ENCODE results near the gene KRT12.

Gene KRT12

DNA sequence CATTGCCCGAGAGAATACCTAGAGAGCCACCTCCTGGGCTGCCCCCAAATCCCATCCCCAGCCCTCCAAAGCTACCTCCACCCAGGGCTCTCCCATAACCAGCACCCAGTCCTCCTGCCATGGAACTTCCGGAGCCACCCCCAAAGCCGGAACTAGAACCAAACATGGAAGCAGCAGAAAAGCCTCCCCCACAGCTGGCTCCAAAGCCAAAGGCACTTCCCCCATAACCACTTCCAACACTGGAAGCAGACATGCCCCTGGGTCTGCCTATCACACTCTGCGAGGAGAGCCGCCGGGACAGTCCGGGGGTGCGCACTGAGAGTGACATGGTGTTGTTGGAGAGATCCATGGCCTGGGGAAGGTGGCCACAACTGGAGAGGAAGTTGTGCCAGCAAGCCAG is at the start of gene KRT12:
Gene KRT12, minus strand, starts transcription at position 386 of the 400 bp plus-strand sequence. Its CDS starts 37 bp downstream, at position 349.
- DNase-seq = no peak

DNA sequence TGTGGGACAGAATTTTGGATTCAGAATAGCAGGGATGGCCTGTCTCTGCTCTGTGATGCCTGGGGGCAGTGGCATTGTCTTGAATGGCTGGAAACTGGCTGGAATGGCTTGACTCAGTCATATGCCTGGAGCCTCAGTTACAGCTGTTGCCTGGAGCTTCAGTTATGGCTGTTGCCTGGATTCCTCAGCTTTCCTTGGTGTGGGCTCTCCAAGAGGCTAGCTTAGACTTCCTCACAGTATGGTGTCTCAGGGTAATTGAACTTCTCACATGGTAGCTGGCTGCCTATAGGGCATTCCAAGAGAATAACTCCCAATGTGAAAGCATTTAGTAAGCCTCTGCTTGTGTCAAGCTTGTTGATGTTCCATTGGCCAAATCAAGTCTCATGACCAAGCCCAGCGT is 49.3 kb upstream of the KRT12 start:
- no peak for DNase-seq

DNA sequence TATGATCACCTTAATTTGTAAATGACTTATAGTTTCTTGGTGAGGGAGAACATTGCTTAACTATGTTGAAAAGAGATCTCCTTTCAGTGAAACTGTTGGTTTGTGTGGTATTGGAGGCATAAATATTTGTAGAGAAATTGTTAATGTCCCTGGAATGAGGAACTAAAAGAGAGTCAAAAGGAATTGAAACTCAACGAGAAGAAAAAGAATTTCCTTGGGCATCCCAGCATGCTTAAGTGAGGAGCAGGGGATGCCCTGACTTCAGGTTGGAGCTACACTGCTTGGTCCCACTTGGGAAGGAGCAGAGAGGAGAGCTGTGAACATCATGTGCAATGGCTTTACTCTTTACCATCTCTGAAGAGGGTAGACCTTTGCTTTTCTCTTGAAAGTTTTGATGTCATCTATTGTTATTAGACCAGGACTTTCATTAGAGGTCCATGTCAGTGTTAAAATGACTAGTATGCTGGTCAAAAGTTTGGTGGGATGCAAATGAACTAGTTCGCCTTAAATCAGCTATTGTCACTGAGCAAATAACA is 48.8 kb upstream of the KRT12 start:
- DNase-seq = no peak

DNA sequence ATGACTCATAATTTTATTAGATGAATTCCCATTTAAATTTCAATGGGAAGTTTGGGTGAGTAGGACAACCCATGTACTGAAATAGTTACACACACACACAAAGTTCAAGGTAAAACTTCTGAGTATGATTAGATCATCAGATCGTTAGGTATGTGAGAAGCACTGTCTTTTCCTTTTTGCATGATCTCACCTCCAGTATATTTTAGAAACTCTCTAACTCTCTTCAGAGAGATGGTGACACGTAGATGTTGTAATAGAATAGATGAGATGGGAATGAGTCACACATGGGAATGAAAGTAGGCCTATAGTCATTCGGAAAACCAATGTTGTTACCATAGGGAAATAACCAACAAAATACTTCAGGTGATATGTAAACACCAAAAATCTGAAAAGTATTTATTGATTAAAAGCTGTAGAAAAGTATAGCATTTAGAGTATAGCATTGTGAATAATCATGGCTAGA is 48.2 kb upstream of the KRT12 start:
- no peak for DNase-seq

DNA sequence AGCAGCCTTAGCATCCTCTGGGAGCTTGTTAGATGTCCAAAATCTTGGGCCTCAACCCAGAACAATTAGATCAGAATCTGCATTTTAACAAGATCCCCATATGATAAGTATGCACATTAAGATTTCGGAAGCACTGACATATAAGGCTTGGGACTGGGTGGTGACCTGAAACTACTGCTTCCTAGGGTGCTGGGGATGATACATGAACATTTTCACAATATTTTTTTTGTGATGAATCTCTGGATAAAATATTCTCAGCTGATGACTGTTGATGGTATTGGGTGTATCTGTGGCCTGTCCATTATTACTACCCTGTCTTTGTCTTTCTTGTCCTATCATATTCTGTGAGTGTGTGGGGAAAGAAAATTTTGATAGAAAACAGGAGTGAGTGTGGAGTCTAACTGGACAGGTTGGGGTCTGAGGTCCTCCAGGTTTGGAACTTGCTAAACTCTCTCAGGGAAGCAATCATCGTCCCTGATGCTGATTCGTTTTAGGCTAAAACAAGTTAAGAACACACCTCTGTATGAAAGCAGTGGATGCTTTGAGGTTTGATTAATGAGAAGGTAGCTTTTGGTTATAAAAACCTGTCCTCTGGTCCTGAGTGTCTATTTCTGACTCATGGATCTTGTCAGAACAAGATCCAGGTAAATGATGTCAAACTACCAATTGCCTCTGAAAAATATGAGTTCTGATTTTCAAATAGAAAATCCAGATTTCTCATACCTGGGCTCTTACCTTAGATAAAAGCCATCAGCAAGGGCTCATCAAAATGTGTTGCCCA is 47.2 kb upstream of the KRT12 start:
- DNase-seq = no peak

DNA sequence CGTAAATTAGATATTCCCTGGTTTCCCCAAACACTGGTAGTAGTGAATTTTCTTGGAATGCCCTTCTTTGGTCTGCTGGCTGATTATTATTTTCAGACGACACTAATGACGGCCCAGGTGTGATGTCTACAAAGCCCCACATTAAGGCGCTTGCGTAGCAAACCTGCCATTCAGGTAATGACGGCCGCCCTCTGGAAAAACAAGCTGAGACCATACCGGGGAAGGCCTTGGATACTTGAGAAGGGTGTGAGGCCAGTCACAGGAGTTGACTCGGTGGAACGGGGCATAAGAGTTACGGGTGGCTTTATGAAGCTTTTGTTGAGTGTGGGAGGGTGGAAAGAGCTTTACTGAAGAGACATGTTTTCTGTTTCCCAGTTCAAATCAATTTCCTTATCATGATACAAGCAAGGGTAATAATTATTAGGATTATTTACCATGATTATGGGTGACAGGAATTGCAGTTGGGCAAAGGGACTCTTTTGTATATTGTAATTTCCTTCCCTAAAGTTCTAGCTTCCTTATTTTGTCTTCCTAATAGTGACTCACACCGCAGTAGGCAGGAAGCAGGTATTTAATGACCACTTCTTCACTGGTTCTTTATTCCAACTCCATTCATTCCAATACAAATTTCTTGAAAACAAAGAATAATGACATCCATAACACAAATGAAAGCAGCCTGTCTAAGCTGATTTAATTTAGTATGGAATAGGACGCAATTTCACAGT is 45.6 kb upstream of the KRT12 start:
- DNase-seq = no peak

DNA sequence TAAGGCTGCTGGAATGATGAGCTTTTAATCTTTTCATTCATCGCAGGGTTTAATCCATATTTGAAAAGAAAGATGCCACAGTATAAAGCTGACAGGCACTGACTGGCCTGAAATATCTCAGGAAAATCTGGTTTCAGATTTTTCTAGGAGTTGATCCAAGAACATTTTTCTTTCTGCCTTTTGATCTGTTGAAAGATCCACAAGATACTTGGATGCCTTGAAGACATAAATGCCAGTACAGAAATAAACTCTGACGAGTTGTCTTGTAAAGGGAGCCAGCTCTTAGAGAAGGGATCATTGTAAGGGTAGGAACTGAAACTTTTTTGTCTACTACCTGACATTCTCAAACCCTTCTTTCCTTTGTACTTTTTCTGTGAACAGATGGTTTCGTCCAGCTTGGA is 43.4 kb upstream of the KRT12 start:
- DNase-seq = no peak

DNA sequence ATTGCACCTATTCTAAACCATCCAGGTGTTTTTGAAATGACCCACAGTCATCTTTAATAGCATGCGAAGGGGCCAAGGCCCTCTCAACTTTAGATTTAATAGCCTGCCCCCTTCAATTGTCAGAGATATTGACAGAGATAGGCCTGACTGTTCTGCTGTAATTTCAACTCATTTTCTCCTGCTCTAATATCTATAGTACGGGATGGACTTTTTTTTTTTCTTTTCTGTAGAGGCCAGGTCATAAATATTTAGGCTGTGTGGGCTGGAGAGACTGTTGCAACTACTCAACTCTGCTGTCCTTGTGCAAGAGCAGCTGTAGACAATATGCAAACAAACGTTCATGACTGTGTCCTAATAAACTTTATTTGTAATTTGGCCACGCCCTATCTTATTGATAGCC is 42.7 kb upstream of the KRT12 start:
- DNase-seq = no peak

DNA sequence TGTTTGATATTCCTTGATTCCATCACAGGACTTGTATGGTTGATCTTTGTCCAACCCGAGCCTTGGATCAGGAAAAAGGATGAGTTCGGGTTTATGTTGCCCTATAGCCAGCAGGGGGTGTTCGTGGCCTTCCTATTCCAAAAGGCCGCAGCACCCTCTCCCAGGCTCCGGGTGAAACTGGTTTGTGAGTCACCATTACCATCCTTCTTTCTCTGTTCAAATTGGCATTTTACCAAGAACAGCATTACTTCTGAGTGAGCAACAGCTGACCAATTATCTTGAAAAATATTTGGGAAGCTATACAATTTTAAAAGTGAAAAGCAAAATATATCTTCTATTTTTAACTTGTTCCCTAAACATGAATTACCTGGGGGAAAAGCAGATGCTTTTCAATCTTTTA is 42.3 kb upstream of the KRT12 start:
- no peak for DNase-seq

DNA sequence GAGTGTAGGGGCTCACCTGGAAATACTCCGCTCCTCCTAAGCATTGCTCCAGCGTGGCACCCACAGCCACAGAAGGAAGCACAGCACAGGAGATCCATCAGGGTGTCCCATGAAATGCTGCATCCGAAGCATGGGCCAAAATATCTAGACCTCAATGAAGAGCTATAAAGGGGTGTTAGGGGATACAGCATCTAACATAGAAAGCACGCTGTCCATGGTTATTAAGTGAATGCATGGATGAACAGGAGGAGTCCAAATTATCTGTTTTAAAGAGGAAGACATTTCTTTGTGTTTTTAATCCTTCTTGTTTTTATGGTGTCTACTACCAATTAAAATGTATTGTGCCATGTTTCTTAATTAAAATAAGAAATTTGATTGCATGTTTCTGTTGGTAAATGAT is 39.6 kb upstream of the KRT12 start:
- no peak for DNase-seq

DNA sequence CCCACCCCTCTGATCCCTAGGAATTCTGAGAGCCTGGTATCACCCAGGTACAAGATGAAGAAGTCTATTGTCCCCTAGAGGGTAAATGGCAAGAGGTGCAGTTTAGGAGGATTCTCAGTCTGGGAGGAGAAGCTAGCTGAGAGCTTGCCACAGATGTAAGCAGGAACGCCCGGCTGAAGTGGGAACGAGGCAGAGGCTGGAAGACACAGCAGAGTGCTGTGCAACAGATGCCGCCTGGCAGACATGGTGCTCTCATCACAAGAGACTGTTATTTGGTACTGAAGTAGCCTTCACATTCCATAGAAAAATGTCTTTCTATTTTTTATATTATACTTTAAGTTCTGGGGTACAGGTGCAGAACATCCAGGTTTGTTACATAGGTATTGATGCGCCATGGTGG is 38.3 kb upstream of the KRT12 start:
- DNase-seq = no peak

DNA sequence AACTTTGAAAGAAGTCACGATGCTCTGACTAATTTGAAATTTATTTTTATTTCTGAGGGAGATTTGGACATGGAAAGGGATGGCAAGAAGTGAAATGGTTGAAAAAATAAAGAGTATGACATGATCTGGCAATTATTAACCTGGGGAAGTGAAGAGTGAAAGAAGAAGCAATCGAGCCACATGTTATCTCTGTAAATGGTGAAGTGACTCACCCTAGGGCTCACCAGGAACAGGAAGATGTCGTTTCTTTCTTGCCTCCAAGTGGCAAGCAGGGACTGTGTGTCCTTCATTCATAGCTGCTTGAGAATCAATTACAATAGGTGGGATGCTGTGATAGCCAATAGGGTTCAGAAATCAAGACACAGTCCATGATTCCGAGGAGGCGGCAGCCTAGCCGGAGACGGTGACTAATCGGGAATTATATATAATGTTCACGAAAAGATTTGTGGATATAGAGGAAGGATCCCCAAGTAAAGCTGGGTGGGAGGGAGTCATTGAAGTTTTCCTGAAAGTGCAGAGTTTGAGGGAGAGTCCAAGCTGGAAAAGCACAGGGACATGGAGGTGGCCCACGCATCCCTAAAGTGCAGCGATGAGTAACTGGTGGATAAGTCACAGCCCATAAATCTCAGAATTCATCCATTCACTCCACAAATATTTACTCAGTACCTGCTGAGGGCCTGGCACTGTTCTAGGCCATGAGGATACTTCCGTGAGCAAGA is 36.3 kb upstream of the KRT12 start:
- DNase-seq = no peak

DNA sequence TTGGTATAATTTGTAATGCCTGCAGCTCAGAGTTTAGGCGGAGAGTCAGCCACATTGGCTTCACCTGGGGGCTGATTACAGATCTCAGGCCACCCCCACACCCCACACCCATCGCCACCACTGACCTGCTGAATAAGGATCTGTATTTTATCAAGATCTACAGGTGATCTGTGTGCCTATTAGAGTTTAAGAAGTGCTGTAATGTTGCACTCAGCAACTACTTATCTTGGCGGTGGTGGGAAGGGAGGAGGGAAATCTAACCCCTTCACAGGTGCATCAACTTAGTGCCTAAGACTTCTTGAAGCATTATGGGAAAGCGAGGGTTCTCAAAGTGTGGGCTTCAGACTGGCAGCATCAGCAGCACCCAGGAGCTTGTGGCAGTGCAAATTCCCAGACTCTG is 35.5 kb upstream of the KRT12 start:
- no peak for DNase-seq

DNA sequence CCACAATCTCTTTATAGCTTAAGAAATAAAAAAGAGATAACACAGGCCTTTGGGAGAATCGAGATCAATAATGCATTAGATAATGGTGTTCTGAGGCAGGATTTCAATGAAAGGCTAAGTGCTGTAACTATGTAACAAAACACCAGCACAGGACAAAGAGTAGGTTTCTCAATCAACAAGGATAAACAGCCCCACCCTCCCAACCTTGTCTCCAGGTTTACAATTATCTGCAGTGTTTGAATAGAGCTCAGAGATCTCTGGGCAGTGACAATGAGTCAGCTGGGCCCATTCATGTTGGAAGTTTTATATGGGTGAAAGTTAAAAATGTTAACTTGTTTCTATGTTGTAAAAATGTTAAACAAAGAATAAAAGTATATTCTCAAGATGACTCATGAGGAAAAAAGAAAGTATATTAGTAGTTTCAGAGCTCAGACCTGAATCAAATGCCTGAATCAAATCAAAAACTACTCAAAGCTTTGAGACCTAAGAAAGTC is 35.0 kb upstream of the KRT12 start:
- DNase-seq = no peak

DNA sequence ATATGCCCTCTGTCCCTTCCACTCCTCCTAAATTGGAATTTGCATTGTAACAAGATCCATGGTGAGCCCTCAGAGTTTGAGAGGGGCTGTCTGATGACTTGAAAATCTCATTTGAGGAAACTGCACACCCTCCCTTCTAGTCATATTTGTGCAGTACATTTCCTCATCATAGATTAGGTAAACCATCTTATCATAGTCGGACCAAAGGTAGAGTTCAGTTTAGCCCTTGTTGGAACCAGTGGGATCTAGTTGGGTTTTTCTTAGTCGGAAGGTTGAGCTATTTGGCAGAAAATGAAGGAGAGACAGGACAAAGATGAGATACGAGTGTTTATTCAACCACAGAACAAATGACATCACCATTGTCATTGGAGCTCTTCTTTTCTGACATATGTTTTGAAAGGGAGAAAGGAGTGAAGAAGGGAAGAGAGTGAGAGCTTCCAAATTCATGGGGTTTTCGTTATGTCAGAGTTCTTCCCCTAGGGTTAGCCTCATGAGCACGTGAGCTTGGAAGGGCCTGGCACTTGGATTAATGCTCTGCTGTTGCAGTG is 33.9 kb upstream of the KRT12 start:
- DNase-seq = no peak

DNA sequence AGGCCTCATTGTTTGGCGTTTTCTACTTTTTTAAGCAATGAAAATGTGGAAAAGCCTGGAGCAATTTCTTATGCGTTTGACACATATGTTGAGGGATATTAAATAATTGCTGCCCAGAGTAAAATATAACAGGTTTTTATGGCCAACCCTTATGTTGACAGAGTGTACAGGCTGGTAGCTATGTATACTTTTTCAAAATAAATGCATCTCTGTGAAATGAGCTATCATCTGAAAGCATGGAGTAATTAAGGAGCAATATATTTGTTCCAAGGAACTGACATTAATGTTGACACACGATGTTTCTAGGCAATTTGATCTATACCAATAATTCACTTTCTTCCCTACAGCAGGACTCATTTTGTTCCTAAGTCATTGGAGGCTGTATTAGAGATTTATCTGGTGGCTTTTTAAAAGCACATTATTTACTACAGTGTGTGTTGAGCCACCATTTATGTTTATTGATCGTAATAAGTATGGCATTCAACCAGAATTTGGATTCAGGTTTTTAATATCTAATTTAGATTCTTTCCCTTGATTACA is 30.0 kb upstream of the KRT12 start:
- no peak for DNase-seq

DNA sequence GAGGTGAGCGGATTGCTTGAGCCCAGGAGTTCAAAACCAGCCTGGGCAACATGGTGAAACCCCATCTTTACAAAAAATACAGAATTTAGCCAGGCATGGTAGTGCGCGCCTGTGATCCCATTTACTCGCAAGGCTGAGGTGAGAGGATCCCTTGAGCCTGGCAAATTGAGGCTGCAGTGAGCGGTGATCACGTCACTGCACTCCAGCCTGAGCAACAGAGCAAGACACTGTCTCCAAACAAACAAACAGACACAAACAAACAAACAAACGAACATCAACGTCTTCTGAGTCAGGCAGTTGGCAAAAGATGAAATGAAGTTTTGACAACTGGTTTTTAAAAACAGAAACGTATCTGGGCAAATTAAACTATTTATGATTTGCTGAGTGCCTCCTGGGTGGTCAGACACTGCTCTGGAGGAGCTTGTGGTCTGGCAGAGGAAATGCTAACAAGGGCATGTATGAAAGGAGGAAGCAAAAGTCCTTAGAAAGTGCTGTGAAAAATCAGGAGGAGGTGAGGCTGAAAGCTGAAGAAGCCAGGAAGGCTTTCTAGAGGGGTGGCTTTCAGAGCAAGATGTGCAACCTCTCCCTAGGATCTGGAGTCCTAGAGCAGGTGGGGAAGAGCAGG is 28.2 kb upstream of the KRT12 start:
- DNase-seq = no peak

DNA sequence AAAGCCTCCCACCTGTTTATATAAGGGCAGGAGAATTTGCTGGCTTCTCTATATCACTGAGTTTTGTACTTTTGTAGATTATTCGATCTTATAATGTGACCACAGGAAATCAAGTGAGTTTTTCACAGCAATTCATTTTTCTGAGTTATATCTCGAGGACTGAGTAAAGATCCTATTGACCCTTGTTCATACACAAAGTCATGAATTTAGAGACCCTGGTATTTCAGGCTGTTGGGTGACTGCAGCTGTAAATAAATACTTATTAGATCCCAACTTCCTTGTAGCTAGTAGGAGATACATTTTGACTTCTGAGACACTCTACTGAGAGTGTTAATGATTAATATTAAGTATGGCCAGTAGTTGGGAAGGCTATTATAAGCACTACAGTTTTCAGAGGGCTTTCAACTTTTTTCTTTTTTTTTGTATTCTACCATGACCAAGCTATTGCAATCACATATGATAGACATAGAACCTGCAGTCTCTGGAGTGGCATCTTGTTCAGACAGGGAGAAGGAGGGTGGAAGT is 21.2 kb upstream of the KRT12 start:
- no peak for DNase-seq

DNA sequence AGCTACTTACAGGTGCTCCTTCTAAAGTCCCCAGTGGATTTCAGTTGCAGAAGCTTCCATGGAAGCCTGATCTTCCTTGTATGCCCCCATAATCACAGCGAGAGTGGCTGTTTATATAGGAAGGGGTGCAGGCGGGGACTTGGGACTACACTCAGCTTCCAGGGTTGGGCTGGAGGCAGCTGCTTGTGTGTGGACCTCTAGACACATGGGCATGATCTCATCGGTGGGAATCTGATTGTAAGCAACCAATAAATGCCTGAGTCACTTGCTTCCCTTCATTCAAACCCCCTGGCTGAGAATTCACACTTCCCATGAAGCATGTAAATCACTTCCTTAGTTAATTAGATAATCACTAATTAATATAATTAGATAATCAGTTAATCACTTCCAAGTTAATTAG is 19.1 kb upstream of the KRT12 start:
- DNase-seq = no peak

DNA sequence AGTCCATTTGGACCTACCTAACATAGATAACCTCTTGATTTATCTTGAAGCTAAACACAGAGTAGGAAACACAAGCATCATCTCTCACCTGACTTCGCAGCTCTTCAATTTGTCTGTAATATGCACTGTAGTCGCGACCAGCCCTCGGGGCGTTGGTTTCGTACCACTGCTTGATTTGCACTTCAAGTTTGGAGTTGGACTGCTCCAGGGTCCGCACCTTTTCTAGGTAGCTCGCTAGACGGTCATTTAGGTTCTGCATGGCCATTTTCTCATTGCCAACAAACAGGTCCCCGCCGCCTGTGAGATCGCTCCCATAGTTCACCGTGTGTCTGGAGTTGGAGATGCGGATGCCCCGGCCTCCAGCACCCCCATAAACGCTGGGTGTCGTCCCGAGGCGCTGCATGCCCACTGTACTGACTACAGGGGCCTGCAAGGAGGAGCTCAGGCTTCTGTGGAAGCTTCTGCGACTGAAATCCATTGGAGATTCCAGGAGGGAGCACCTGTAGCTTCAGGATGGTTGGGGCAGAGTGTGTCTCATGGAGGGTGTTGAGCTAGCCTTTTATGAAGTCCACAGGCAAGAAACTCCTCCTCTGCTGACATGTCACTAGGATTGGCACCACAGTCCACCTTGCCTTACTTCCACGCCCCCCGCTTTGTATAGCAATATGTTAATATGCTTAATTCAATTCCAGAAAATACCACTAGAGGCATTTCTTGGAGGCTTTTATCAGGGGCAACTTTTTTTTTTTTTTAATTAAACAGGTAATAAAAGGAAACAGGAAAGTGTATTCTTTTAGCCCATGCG is 17.9 kb upstream of the KRT12 start, which contains the start of gene KRT20:
Gene KRT20, minus strand, starts transcription at position 535 of the 805 bp plus-strand sequence. Its CDS starts 57 bp downstream, at position 478.
- no peak for DNase-seq
